Activated CD8-positive, alpha-beta memory T cell treated with anti-CD3 and anti-CD28 coated beads for 1 hour (primary cell): Measurements from ENCODE around the gene ASXL2.
A peak's percentile ranks its signal among the peaks of the same experiment; 100 is the strongest.
"Not testable (repeated sequence)": the region's sequence is repeated elsewhere in the genome, so short reads cannot be mapped to it uniquely, and the experiment has no call there.

ENCODE experiments used
- DNase-seq, 2 donors: peaks; one replicate each; pipeline ENCODE4 v3.0.0-alpha.2; 2020; ENCODE audit warnings: low read depth in 1 of 2; ENCODE audit errors: extremely low read depth in 1 of 2

Gene ASXL2

GRCh38 chr2:25894135-25894830 is 16.0 kb upstream of the ASXL2 start:
- DNase-seq = no peak

- DNase-seq = no peak
These were observed 13.4 kb upstream of the ASXL2 start for GRCh38 chr2:25891672-25892071.

GRCh38 chr2:25887624-25888242 is 9.4 kb upstream of the ASXL2 start:
- DNase-seq = no peak

- no peak for DNase-seq
These were observed 7.6 kb upstream of the ASXL2 start for GRCh38 chr2:25885933-25886332.

- no peak for DNase-seq
These were observed 3.5 kb upstream of the ASXL2 start for GRCh38 chr2:25881764-25882163.

- DNase-seq = no peak
These were observed 945 bp upstream of the ASXL2 start for GRCh38 chr2:25879133-25879730.

- DNase-seq = peak; percentile 7 to 24
These were observed 591 bp downstream of the ASXL2 start for GRCh38 chr2:25877431-25878360.

- no peak for DNase-seq
These were observed 6.2 kb downstream of the ASXL2 start for GRCh38 chr2:25872134-25872533.

- no peak for DNase-seq
These were observed 10.8 kb downstream of the ASXL2 start for GRCh38 chr2:25867396-25868003.

GRCh38 chr2:25856377-25856776 is 21.9 kb downstream of the ASXL2 start:
- no peak for DNase-seq

GRCh38 chr2:25855065-25855464 is 23.2 kb downstream of the ASXL2 start:
- no peak for DNase-seq

GRCh38 chr2:25854613-25855012 is 23.7 kb downstream of the ASXL2 start:
- DNase-seq = no peak

- DNase-seq = no peak
These were observed 25.1 kb downstream of the ASXL2 start for GRCh38 chr2:25853038-25853638.

- no peak for DNase-seq
These were observed 26.4 kb downstream of the ASXL2 start for GRCh38 chr2:25851740-25852503.

- not testable (repeated sequence) for DNase-seq
These were observed 27.9 kb downstream of the ASXL2 start for GRCh38 chr2:25850400-25850799.

GRCh38 chr2:25849350-25849749 is 28.9 kb downstream of the ASXL2 start:
- DNase-seq = not testable (repeated sequence)

GRCh38 chr2:25845843-25846505 is 32.3 kb downstream of the ASXL2 start:
- DNase-seq = no peak

- DNase-seq = no peak
These were observed 34.2 kb downstream of the ASXL2 start for GRCh38 chr2:25844089-25844488.

GRCh38 chr2:25842155-25842554 is 36.1 kb downstream of the ASXL2 start:
- no peak for DNase-seq
